Measurements from ENCODE around the gene C4orf50.

- TF ChIP-seq REST (IDR thresholded peaks at IDR 0.05; ENCODE audit: insufficient read depth in 1 of 2, low read depth in 2 of 2, low read length in 2 of 2), result no peak
- TF ChIP-seq POLR2AphosphoS5 (IDR thresholded peaks at IDR 0.05; ENCODE audit: low read depth, low read length), result no peak
- no peak for TF ChIP-seq SIN3A (IDR thresholded peaks at IDR 0.05; ENCODE audit: borderline replicate concordance, insufficient read depth, low read length)
Measured at GRCh38 chr4:5954056-5954760, 64.0 kb downstream of the C4orf50 start.

Measured in PFSK-1 (cell line).